Measurements from ENCODE around the gene ADAMTSL3.
"Not testable (repeated sequence)": the region's sequence is repeated elsewhere in the genome, so short reads cannot be mapped to it uniquely, and the experiment has no call there.

GRCh38 chr15:83757291-83757690 lies 103.4 kb downstream of the ADAMTSL3 start:
- TF ChIP-seq CTCF (IDR thresholded peaks at IDR 0.05; ENCODE audit: low read depth, low read length); EZH2phosphoT487 (IDR thresholded peaks at IDR 0.05; ENCODE audit: low read depth): not testable (repeated sequence)
